Neural crest cell (in vitro differentiated cells): ENCODE results near the gene ZNF576. TPM values are rescaled to one million over a fixed set of nuclear protein-coding genes. Genes with fewer than 3 reads are reported as not detected.
A peak's percentile ranks its signal among the peaks of the same experiment; 100 is the strongest.

Experiments
- DNase-seq: peaks from one replicate; pipeline ENCODE4 v3.0.0; 2021; ENCODE audit warnings: low read depth, mixed read lengths, low spot score
- H3K27ac Mint-ChIP-seq: one replicate; pipeline ENCODE4 v1.8.0; 2021; ENCODE audit warnings: mild to moderate bottlenecking, mixed read lengths; ENCODE audit not compliant: unreplicated experiment
- H3K27me3 Mint-ChIP-seq: 2 replicates; pipeline ENCODE4 v1.8.0; 2021; ENCODE audit warnings: low read depth, mild to moderate bottlenecking, mixed read lengths
- H3K36me3 Mint-ChIP-seq: 2 replicates; pipeline ENCODE4 v1.8.0; 2021; ENCODE audit warnings: low read depth, mild to moderate bottlenecking, mixed read lengths
- H3K4me1 Mint-ChIP-seq: 2 replicates; pipeline ENCODE4 v1.8.0; 2021; ENCODE audit warnings: mixed read lengths
- H3K4me3 Mint-ChIP-seq: one replicate; pipeline ENCODE4 v1.8.0; 2021; ENCODE audit warnings: mild to moderate bottlenecking, mixed read lengths
- H3K9me3 Mint-ChIP-seq: 2 replicates; pipeline ENCODE4 v1.8.0; 2021; ENCODE audit warnings: mixed read lengths
- CTCF ChIP-seq: fragments of 200-600 bp; sonication (generic); conservative IDR thresholded peaks from 2 replicates; pipeline ENCODE4 v1.5.0; 2021; ENCODE audit warnings: antibody characterized with exemption, mild to moderate bottlenecking
- total RNA-seq: library from RNA; stranded (reverse); gene quantifications from 2 replicates; pipeline ENCODE4 v1.2.1, GENCODE V29; 2021

The ZNF576 gene
- total RNA-seq, 1 donor from 2014 or later, result 18.3 TPM

GRCh38 chr19:43607238-43608205 is 11.1 kb downstream of the ZNF576 start:
- Mint-ChIP-seq H3K9me3 (peaks cover 2% of the 10 kb centered on the region), H3K4me3 (no peak overlapping the region), H3K4me1 (peaks cover 9% of the 10 kb centered on the region), H3K27me3 (no peaks in the 10 kb centered on the region), H3K36me3 (peaks cover 15% of the 10 kb centered on the region), H3K27ac (peak overlapping the region; percentile 91)
- TF ChIP-seq CTCF, result no peak
- no peak for DNase-seq

GRCh38 chr19:43609872-43610271 is 13.5 kb downstream of the ZNF576 start:
- Mint-ChIP-seq H3K27me3 (no peaks in the 10 kb centered on the region), H3K9me3 (peaks cover 5% of the 10 kb centered on the region), H3K4me1 (peaks cover 9% of the 10 kb centered on the region), H3K27ac (no peak overlapping the region), H3K36me3 (peaks cover 29% of the 10 kb centered on the region), H3K4me3 (no peak overlapping the region)
- TF ChIP-seq CTCF, result no peak
- no peak for DNase-seq

- H3K27ac Mint-ChIP-seq, result peak overlapping the region; percentile 93
- H3K36me3 Mint-ChIP-seq, result peaks cover 29% of the 10 kb centered on the region
- no peaks in the 10 kb centered on the region for H3K27me3 Mint-ChIP-seq
- H3K4me1 Mint-ChIP-seq, result peaks cover 9% of the 10 kb centered on the region
- no peak for DNase-seq
- no peak for TF ChIP-seq CTCF
- peaks cover 5% of the 10 kb centered on the region for H3K9me3 Mint-ChIP-seq
- H3K4me3 Mint-ChIP-seq, result peak overlapping the region; percentile 31
These were observed 14.1 kb downstream of the ZNF576 start for GRCh38 chr19:43610493-43610892.

- Mint-ChIP-seq H3K27me3 (no peaks in the 10 kb centered on the region), H3K4me1 (peaks cover 19% of the 10 kb centered on the region), H3K9me3 (peaks cover 5% of the 10 kb centered on the region), H3K36me3 (peaks cover 29% of the 10 kb centered on the region), H3K4me3 (peak within 1 kb of the TSS; percentile 14), H3K27ac (peak within 1 kb of the TSS; percentile 93)
- DNase-seq, result no peak
- TF ChIP-seq CTCF, result no peak
These were observed 15.4 kb downstream of the ZNF576 start, which contains the start of gene SRRM5 for GRCh38 chr19:43611788-43612187. TSS of gene SRRM5 (plus strand) at chr19:43612088. CDS start at chr19:43612122, 34 bp downstream.

- Mint-ChIP-seq H3K9me3 (peaks cover 5% of the 10 kb centered on the region), H3K27me3 (no peaks in the 10 kb centered on the region), H3K4me3 (no peak overlapping the region), H3K4me1 (peaks cover 19% of the 10 kb centered on the region), H3K36me3 (peaks cover 26% of the 10 kb centered on the region), H3K27ac (no peak overlapping the region)
- DNase-seq, result no peak
- TF ChIP-seq CTCF, result no peak
These were observed 16.0 kb downstream of the ZNF576 start for GRCh38 chr19:43612374-43612773.
